HepG2 (cell line): ENCODE measurements around the gene ITGB2. TPM values are rescaled to one million over a fixed set of nuclear protein-coding genes. Genes with fewer than 3 reads are reported as not detected.

Experiments used
- DNMT3B ChIP-seq: conservative IDR thresholded peaks from 2 replicates; pipeline ENCODE4 v1.6.1; 2016; ENCODE audit warnings: missing biosample characterization, control low read depth
- FOSL2 ChIP-seq: sonication (generic); formaldehyde crosslinking; IDR thresholded peaks from 2 replicates; pipeline ENCODE4 v1.4.0; 2020; ENCODE audit warnings: missing genetic modification reagents
- GPN1 ChIP-seq: sonication (generic); formaldehyde crosslinking; IDR thresholded peaks from 2 replicates; pipeline ENCODE4 v1.5.1; 2020; ENCODE audit warnings: missing genetic modification reagents, borderline replicate concordance
- HOXA7 ChIP-seq: sonication (generic); formaldehyde crosslinking; IDR thresholded peaks from 2 replicates; pipeline ENCODE4 v1.8.1; 2022; ENCODE audit warnings: mild to moderate bottlenecking, missing genetic modification reagents, moderate library complexity
- KIAA2018 ChIP-seq: sonication (generic); formaldehyde crosslinking; IDR thresholded peaks from 2 replicates; pipeline ENCODE4 v1.5.0; 2020; ENCODE audit warnings: mild to moderate bottlenecking, missing genetic modification reagents, borderline replicate concordance
- NFYB ChIP-seq: sonication (generic); formaldehyde crosslinking; IDR thresholded peaks from 2 replicates; pipeline ENCODE4 v1.4.0; 2020; ENCODE audit warnings: missing genetic modification reagents
- RERE ChIP-seq: IDR thresholded peaks from 2 replicates; pipeline ENCODE4 v1.6.1; 2016; ENCODE audit warnings: low read depth, missing genetic modification reagents, missing compliant biosample characterization
- SOX6 ChIP-seq, 2 experiments: fragments of 450-650 bp in 1 of 2; sonication (generic) in 1 of 2; formaldehyde crosslinking in 1 of 2; IDR thresholded peaks; 2 replicates each; pipeline versions ENCODE4 v1.4.0 to v1.6.1; 2017 to 2020; ENCODE audit warnings: antibody characterized with exemption in 1 of 2, mild to moderate bottlenecking in 1 of 2, missing genetic modification reagents in 1 of 2
- TARDBP ChIP-seq: sonication (generic); formaldehyde crosslinking; IDR thresholded peaks from 2 replicates; pipeline ENCODE4 v1.8.0; 2022; ENCODE audit warnings: mild to moderate bottlenecking, missing genetic modification reagents
- TBX2 ChIP-seq: sonication (generic); formaldehyde crosslinking; IDR thresholded peaks from 2 replicates; pipeline ENCODE4 v1.5.0; 2020; ENCODE audit warnings: missing genetic modification reagents, mild to moderate bottlenecking, borderline replicate concordance
- YEATS4 ChIP-seq: sonication (generic); formaldehyde crosslinking; IDR thresholded peaks from 2 replicates; pipeline ENCODE4 v1.4.0; 2020; ENCODE audit warnings: missing genetic modification reagents, borderline replicate concordance
- ZBTB2 ChIP-seq: sonication (generic); formaldehyde crosslinking; IDR thresholded peaks from 2 replicates; pipeline ENCODE4 v1.8.0; 2022; ENCODE audit warnings: low read depth, missing genetic modification reagents
- ZBTB42 ChIP-seq: sonication (generic); formaldehyde crosslinking; IDR thresholded peaks from 2 replicates; pipeline ENCODE4 v1.5.0; 2020; ENCODE audit warnings: mild to moderate bottlenecking, missing genetic modification reagents
- ZNF335 ChIP-seq: sonication (generic); formaldehyde crosslinking; IDR thresholded peaks from 2 replicates; pipeline ENCODE4 v1.4.0; 2020; ENCODE audit warnings: missing genetic modification reagents
- polyA plus RNA-seq, 8 experiments: library from polyadenylated mRNA; depleted of rRNA in 3 of 8; stranded (reverse) in 7 of 8; unstranded in 1 of 8; fragments of >200 nt; fragmentation: Illumina TruSeq in 4 of 8; extraction: Trizol in 4 of 8; gene quantifications; 2 replicates each; pipeline versions ENCODE4 v1.2.1 to v1.2.3, GENCODE V29; 2011 to 2016; ENCODE audit warnings: low read depth in 4 of 8, missing spikeins in 1 of 8, mixed read lengths in 1 of 8; ENCODE audit not compliant: insufficient read depth in 1 of 8
- total RNA-seq, 5 experiments: library from RNA; depleted of rRNA; stranded (reverse); fragments of >200 nt; fragmentation: Illumina TruSeq; extraction: Trizol; gene quantifications; 2 replicates each; pipeline ENCODE4 v1.2.3, GENCODE V29; 2016; ENCODE audit warnings: low read depth in 1 of 5

Gene ITGB2
- total and polyA plus RNA-seq, 2 of the 13 experiments (the other 11 are each of a cell fraction or from before 2014, with no cell fraction given): 4.2 to 18.0 TPM

- TF ChIP-seq KIAA2018 (no peak), ZBTB2 (CRISPR knock-in tag) (no peak), SOX6 (IDR thresholded peaks at IDR 0.05) (no peak), SOX6 (CRISPR knock-in tag; IDR thresholded peaks at IDR 0.05) (0 out of 2 replicates have a peak, but pooled peaks have one; percentile 13), NFYB (CRISPR knock-in tag) (no peak), DNMT3B (CRISPR knock-in tag) (no peak), RERE (CRISPR knock-in tag) (no peak), GPN1 (CRISPR knock-in tag) (no peak), TARDBP (no peak), ZNF335 (CRISPR knock-in tag) (no peak), TBX2 (CRISPR knock-in tag) (no peak), FOSL2 (CRISPR knock-in tag) (no peak), YEATS4 (0 out of 2 replicates have a peak, but pooled peaks have one; percentile 46), HOXA7 (CRISPR knock-in tag) (no peak), ZBTB42 (CRISPR knock-in tag) (no peak)
Observed at GRCh38 chr21:44836666-44837471, 83.8 kb downstream of the ITGB2 start (continued).
